Thyroid gland (tissue), 4 donors: ENCODE results near the gene LRTM1.

Experiments
- POLR2A ChIP-seq, 2 donors: fragments of 450-650 bp; IDR thresholded peaks; one replicate each; pipeline ENCODE4 v1.6.1; 2017; ENCODE audit warnings: antibody characterized with exemption in 2 of 2, mild to moderate bottlenecking in 2 of 2, moderate library complexity in 1 of 2
- TF ChIP-seq, protein P1 (sequence below), 6 experiments: fragments of 200-600 bp in 3 of 6; fragments of 450-650 bp in 3 of 6; sonication (generic) in 3 of 6; IDR thresholded peaks; one replicate each; pipeline ENCODE4 v1.5.1; 2016 to 2019; ENCODE audit warnings: antibody characterized with exemption in 6 of 6, mild to moderate bottlenecking in 2 of 6, inconsistent platforms in 1 of 6, moderate library complexity in 1 of 6

DNA sequence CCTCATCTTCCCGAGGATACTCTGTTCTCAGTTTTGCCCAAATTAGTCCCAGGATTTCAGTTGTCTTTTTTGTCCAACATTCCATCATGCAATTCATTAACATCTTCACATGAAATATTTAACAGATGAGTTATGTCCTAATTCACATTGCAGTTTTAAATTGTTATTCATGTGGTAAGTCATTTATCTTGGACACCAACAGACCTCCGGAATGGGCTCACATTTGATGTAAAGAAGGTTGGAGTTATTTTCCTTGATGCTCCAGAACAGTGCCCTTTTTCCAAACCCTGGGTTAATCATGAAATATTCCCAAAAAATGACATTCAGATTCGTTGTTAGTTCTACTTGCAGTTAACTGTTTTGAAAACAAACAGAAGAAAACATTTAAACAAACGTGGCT, 32.8 kb upstream of the LRTM1 start:
- TF ChIP-seq, protein P1, sequence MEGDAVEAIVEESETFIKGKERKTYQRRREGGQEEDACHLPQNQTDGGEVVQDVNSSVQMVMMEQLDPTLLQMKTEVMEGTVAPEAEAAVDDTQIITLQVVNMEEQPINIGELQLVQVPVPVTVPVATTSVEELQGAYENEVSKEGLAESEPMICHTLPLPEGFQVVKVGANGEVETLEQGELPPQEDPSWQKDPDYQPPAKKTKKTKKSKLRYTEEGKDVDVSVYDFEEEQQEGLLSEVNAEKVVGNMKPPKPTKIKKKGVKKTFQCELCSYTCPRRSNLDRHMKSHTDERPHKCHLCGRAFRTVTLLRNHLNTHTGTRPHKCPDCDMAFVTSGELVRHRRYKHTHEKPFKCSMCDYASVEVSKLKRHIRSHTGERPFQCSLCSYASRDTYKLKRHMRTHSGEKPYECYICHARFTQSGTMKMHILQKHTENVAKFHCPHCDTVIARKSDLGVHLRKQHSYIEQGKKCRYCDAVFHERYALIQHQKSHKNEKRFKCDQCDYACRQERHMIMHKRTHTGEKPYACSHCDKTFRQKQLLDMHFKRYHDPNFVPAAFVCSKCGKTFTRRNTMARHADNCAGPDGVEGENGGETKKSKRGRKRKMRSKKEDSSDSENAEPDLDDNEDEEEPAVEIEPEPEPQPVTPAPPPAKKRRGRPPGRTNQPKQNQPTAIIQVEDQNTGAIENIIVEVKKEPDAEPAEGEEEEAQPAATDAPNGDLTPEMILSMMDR (IDR thresholded peaks at IDR 0.05): no peak
- no peak for TF ChIP-seq POLR2A (IDR thresholded peaks at IDR 0.05)
